IPS-15b (cell line): ENCODE results near the gene SSTR5.

Experiments
- H3K27me3 ChIP-seq: one replicate; pipeline ENCODE4 v1.6.1; 2013; ENCODE audit warnings: low read length; ENCODE audit not compliant: control insufficient read depth, insufficient read depth
- H3K36me3 ChIP-seq: one replicate; pipeline ENCODE4 v1.6.1; 2013; ENCODE audit warnings: low read length; ENCODE audit not compliant: control insufficient read depth, insufficient read depth
- H3K4me1 ChIP-seq: one replicate; pipeline ENCODE4 v1.6.1; 2013; ENCODE audit warnings: mild to moderate bottlenecking, low read length; ENCODE audit not compliant: control insufficient read depth, insufficient read depth
- H3K4me3 ChIP-seq: one replicate; pipeline ENCODE4 v1.5.1; 2013; ENCODE audit warnings: low read depth, low read length
- H3K9ac ChIP-seq: one replicate; pipeline ENCODE4 v1.6.1; 2013; ENCODE audit warnings: low read depth, mild to moderate bottlenecking, low read length
- H3K9me3 ChIP-seq: one replicate; pipeline ENCODE4 v1.6.1; 2013; ENCODE audit warnings: mild to moderate bottlenecking, low read length; ENCODE audit not compliant: control insufficient read depth, insufficient read depth

SSTR5 gene

DNA sequence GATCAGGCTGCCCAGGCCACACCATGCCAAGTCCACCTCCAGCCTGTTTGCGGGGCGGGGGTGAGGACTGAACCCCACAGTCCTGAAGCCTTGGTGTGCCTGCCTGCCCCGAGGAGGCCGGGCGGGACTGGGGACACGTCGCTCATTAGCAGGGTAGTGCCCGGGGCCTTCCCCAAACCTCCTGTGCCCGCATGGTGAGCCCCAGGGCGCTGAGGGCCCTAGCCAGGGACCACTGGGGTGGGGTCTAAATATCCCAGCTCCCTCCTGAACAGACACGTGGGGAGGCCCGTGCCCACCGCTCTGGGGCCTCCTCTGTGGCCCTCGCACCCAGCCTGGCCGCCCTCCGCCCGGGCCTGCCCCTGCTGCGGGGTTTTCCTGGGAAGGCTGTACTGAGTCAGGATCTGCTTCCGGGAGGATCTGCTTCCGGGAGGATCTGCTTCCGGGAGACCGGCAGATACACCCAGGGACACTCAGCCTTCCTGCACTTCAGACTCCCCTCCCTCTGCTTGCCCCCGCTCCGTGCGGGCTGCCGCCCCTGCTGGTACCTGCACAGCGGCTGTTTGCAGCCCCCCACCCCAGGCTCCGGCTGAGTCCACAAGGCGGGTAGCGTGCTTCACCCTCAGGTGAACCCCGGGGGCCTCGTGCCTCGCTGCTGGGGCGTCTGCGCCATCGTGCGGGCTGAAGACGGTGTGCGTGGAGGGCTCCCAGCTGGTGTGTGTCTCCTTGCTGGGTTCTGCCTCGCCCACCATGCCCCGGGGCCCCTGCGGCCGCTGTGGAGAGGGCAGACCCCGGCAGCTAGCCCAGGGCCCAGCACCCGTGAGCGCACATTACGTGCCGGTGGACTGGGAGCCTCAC is 56.8 kb downstream of the SSTR5 start:
- Histone ChIP-seq H3K36me3 (no peaks in the 10 kb centered on the region), H3K4me1 (no peaks in the 10 kb centered on the region), H3K4me3 (no peak overlapping the region), H3K9me3 (no peaks in the 10 kb centered on the region), H3K9ac (no peak overlapping the region), H3K27me3 (no peaks in the 10 kb centered on the region)

DNA sequence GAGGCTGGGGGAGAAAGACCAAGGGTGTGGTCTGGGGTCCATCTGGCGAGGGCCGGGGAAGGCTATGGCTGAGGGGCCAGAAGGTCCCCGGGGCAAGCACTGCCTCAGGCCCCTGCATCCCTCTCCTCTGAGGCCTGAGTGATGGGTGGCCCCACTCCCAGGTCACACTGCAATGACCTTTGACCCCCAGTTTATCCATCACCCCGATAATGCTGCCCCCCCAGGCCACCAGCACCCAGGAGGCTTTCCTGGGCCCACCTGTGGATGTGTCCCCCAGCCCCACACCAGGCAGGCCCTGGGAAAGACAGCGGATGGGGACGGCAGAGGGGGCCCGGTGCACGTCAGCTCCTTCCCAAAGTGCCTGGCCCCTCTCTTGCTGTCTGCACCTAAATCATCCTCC is 57.8 kb downstream of the SSTR5 start:
- Histone ChIP-seq H3K9ac (no peak overlapping the region), H3K4me3 (no peak overlapping the region), H3K27me3 (no peaks in the 10 kb centered on the region), H3K36me3 (no peaks in the 10 kb centered on the region), H3K4me1 (no peaks in the 10 kb centered on the region), H3K9me3 (no peaks in the 10 kb centered on the region)
